HUDEP-2 (cell line): Measurements from ENCODE around the gene CUEDC2.
A peak's percentile ranks its signal among the peaks of the same experiment; 100 is the strongest.

Experiments used
- DNase-seq, 76 experiments: peaks; one replicate each; lab custom pipeline; 2025; ENCODE audit not compliant: unreplicated experiment in 76 of 76; lab: John Stamatoyannopoulos, UW

CUEDC2 gene, protein sequence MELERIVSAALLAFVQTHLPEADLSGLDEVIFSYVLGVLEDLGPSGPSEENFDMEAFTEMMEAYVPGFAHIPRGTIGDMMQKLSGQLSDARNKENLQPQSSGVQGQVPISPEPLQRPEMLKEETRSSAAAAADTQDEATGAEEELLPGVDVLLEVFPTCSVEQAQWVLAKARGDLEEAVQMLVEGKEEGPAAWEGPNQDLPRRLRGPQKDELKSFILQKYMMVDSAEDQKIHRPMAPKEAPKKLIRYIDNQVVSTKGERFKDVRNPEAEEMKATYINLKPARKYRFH

GRCh38 chr10:102432162-102432950, at the start of gene CUEDC2:
Gene CUEDC2 (minus strand): TSS chr10:102432574. CDS start chr10:102425188, 7,386 bp downstream.
- peak in 74 of 76 experiments; percentile 58 to 98 (median 95) for DNase-seq

DNA sequence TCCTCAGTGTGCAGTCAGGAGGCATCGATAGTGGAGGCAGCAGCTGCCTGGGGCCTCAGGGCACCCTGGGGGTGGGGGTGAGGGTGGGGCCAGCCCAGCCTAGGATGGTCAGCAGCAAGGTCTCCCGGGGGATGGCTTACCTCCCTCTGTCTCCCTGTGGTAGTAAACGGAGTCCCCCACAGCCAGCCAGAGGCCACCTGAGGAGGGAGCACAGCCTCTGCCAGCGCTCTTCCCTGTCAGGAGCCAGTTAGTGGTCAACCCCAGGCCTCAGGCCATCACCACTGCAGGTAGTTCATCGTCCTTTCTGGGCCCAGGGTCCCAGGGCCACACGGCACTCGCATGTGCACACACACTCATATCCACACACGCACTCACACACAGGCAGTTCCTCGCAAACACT, 48.0 kb upstream of the CUEDC2 start:
- DNase-seq, result no peak

DNA sequence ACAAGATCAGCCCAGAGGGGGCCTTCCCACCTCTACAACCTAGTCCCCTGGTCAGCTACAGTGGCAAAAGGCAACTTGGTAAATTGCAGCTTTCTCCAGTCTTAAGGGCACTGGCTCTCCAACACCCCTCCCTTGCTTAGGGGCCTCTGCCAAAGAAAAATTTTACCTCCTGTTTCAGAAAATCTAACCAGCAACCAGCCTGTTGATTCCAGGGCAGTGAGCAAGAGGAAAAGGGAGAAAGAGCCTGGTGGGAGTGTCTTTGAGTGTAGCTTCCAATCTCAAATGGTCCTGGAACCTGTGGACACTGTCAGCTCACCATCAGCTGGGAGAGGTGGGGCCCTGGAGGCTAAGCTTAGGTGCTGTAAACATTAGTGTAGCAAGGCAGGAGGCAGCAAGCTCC, 47.3 kb upstream of the CUEDC2 start:
- no peak for DNase-seq

- DNase-seq, result no peak
These were observed 44.2 kb upstream of the CUEDC2 start for GRCh38 chr10:102476466-102477141.

DNA sequence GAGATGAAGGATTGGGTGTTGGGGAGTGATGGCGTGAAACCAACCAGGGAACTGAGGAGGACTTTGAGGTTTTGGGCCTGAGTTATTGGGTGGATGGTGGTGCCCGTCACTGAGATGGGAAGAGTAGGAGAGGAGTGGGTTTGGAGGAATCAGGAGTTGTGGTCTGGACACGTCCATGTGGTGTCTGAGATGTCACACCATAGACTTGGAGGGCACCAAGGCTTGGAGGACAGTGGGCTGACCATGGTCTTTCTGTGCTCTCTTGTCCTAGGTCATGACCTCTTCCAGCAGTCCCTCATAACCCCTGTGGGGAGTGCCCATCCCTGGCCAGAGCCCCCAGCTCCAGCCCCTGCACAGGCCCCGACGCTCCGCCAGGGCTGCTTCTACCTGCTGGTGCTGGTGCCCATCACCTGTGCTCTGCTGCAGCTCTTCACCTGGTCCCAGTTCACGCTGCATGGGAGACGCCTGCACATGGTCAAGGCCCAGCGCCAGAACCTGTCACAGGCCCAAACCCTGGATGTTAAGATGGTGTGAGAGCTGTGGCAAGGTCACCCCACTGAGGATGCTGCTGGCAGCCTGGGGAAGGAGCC, 43.2 kb upstream of the CUEDC2 start:
- DNase-seq, result no peak

GRCh38 chr10:102473445-102474331, 41.3 kb upstream of the CUEDC2 start:
- DNase-seq, result no peak

DNA sequence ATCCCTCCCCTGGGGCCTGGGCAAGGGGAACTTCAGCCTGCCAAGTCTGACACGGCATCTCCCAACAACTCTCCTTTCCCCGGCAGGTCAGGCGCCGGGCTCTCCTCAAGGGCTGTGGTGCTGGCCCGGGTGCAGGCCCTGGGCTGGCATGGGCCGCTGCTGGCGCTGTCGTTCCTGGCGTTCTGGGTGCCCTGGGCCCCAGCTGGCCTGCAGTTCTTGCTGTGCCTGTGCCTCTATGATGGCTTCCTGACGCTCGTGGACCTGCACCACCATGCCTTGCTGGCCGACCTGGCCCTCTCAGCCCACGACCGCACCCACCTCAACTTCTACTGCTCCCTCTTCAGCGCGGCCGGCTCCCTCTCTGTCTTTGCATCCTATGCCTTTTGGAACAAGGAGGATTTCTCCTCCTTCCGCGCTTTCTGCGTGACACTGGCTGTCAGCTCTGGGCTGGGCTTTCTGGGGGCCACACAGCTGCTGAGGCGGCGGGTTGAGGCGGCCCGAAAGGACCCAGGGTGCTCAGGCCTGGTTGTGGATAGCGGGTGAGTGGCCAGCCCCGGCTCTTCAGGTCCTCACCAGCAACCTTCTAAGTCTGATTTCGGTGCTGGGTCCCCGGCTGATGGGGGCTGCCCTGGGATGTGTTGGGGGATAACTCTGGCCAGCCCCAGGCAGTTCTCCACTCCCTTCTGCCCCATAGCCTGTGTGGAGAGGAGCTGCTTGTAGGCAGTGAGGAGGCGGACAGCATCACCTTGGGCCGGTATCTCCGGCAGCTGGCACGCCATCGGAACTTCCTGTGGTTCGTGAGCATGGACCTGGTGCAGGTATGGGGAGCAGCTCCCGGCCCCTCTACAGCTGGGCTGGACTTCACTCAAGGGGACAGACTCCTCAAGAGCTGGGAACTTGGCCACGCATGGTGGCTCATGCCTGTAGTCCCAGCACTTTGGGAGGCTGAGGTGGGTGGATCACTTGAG, 38.5 kb upstream of the CUEDC2 start:
- DNase-seq, result no peak

- DNase-seq, result no peak
These were observed 36.3 kb upstream of the CUEDC2 start for GRCh38 chr10:102468683-102469082.

- peak in 11 of 76 experiments; percentile 6 to 23 (median 11) for DNase-seq
These were observed 35.6 kb upstream of the CUEDC2 start for GRCh38 chr10:102467971-102468438.

DNA sequence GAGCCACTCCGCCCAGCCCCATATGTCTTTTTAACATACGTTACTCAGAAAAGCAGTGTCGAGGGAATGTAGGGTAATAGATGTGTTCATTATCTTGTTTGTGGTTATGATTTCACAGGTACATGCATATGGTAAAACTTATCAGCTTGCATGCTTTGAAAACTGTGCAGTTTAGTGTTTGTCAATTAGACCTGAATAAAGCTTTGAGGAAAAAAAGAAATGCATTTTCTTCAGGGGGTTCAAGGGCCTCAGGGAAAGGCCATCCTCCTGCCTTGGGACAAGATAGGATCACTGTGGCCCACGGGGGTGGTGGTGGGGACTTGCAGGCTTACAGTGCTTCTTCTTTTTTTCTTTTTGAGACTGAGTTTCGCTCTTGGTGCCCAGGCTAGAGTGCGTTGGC, 34.9 kb upstream of the CUEDC2 start:
- DNase-seq, result no peak

- no peak for DNase-seq
These were observed 33.1 kb upstream of the CUEDC2 start for GRCh38 chr10:102465466-102465865.

DNA sequence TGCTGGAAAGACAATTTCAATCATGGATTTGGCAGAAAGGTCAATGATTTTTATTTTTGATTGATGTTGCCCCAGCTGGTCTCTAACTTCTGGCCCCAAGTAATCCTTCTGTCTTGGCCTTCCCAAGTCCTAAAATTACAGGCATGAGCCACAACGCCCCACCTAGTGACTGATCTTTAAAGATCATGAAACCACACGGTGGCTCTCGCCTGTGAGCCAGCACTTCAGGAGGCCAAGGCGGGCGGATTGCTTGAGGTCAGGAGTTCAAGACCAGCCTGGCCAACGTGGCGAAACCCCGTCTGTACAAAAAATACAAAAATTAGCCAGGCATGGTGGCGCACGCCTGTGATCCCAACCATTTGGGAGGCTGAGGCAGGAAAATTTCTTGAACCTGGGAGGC, 31.6 kb upstream of the CUEDC2 start:
- DNase-seq, result no peak

DNA sequence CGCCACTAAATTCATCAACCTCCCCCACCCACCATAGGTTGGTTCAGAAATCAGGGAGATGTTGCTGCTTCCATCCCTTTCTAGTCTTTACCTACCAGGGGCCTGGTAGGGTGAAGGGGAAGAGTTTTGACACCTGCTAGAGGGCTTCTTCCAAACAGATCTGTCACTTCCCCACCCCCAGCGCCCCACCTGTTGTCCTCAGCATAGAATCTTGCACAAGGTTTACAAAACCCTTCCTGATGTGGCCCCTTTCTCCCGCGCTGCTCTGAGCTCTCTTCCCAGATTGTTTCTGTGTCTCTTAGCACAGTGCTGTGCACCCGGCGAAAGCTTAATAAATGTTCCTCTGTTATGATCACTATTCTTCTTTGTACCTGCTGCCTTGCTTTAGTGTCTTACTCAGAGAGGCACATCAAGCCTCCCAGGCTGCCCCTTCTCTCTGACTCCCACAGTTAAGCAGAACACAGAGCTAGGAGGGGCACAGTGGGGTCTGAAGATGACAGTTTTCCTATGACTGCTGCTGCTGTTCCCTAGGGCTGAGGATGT, 30.2 kb upstream of the CUEDC2 start:
- DNase-seq, result no peak

DNA sequence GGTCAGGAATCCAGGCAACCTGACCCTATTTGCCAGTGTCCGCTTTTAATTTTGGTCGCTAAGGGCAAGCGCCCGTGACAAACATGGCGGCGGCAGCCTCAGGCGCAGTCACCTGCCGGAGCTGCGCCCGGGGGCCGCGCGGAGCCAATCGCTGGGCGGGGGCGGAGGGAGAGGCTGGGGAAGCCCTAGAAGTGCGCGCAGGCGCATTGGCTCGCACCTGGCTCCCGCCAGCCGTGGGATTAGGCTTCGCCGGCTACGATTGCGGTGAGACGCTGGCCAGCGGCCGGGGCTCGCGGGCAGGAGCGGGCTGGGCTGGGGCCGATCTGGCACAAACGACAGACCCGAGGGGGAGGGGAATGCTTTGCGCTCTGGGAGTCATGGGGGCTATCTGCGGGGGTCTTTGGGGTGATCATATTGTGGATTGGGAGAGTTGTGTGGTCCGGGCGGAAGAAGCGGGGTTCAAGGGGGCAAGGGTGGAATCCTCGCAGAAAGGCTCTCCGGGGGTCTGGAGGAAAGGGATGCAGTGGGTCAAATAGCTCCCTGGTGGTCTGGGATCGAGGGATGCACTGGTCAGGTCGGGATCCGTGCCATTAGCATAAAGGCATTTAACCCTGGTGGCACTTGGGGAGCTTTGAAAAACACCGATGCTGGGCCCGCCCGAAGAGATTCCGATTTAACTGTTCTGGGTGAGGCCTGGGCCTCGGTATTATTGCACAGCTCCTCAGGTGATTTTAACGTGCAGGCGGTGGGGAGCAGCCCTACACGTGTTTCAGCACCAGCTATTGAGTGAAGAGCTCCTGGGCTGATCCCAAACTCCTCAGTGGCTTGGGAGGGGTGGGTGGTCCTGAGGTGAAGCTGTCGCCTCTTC, 29.0 kb upstream of the CUEDC2 start:
- DNase-seq, result peak in 74 of 76 experiments; percentile 24 to 93 (median 84)

GRCh38 chr10:102460836-102461186, 28.4 kb upstream of the CUEDC2 start:
- DNase-seq, result no peak

DNA sequence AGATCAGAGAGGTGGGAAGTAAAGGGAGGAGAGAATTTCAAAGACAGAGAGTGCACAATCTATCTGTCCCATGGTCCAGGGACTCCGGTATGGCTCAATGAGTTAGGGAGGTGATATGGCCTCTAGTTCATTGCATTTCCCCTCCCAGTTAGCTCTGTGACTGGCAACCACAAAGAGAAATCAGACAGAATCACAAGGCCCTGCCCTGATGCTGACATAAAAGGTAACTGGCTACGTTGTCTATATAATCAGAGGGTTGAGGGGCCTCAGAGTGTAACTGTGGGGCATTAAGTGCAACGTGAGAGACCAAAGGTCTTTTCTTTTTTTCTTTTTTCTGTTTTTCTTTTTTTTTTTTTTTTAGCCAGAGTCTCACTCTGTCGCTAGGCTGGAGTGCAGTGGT, 26.3 kb upstream of the CUEDC2 start:
- DNase-seq, result no peak

GRCh38 chr10:102457591-102458150, 25.3 kb upstream of the CUEDC2 start:
- DNase-seq, result no peak
